NB4 (cell line): Measurements from ENCODE around the gene MB.
A peak's percentile ranks its signal among the peaks of the same experiment; 100 is the strongest.

Experiments
- DNase-seq: peaks from one replicate; pipeline ENCODE4 v3.0.0; 2010; ENCODE audit warnings: low read depth
- H3K4me3 ChIP-seq: one replicate; pipeline ENCODE4 v1.5.1; 2011; ENCODE audit warnings: mild to moderate bottlenecking, low read depth, low read length, moderate library complexity
- CTCF ChIP-seq: IDR thresholded peaks from one replicate; pipeline ENCODE4 v1.5.1; 2012; ENCODE audit warnings: low read depth, low read length
- MAX ChIP-seq: IDR thresholded peaks from 2 replicates; pipeline ENCODE4 v1.6.1; 2011; ENCODE audit warnings: low read depth, low read length
- MYC ChIP-seq: IDR thresholded peaks from 2 replicates; pipeline ENCODE4 v1.6.1; 2011; ENCODE audit warnings: low read depth, low read length
- POLR2A ChIP-seq: IDR thresholded peaks from 2 replicates; pipeline ENCODE4 v1.6.1; 2011; ENCODE audit warnings: mild to moderate bottlenecking; ENCODE audit not compliant: insufficient read length; ENCODE audit errors: extremely low read depth

Gene MB

GRCh38 chr22:35660291-35661127, 43.4 kb upstream of the MB start:
- no peak overlapping the region for H3K4me3 ChIP-seq
- DNase-seq: peak; percentile 60
- TF ChIP-seq POLR2A: no peak

DNA sequence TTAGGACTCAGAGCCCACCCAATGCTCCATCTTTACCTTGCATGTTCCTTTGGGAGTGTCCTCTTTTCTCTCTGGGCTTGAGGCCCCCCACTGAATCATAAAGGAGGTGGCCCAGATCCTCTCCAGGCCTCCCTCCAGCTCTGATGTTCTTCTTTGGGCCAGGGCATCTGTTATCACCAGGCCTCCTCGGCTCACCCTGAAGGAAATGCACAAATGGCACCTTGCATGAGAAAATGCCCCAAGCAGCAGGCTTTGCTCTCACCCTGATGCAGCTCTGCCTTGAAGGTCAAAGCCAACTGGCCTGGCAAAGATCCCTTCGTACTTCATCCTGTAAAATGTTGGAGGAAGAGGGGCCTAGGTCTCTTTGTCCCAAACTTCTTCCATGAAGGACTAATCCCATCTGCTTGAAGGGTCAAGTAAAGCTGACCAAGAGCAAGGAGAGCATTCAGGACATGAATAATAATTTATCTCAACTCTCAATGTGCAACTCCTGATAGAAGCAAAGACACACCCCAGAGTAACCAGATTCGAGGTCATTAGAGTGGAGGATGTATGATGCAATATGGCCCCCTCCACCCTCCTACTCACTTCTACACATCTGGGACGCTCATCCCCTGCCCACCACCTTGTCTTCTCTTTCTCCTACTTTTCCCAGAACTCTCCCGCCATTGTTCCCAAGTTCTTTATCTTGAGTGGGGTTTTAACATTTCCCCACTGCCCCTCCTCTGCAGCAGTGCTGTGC, 40.6 kb upstream of the MB start:
- DNase-seq: no peak
- no peak for TF ChIP-seq POLR2A
- no peak for TF ChIP-seq MYC
- TF ChIP-seq MAX: no peak
- no peak for TF ChIP-seq CTCF
- no peak overlapping the region for H3K4me3 ChIP-seq

DNA sequence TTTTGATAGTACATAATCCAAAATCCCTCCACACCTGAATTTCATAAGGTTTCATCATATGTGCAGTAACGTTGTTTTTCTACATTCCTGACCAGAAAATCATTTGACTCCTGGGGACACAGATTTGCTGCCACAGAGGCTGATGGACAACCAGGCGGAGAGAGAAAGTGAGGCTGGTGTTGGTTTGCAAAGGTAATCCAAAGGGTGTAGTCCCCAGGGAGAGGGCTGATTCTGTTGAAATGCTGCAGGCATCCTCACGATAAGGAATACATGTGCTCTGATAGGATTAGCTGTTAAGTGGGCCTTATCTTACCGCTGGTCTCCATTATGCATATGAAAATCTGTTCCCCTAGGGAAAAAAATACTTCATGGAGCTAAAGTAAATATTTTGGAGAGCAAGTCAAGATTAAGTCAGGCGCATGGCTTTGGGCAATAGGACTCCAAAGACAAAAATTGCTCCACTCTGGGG, 39.2 kb upstream of the MB start:
- DNase-seq: no peak
- no peak overlapping the region for H3K4me3 ChIP-seq
- TF ChIP-seq MAX: no peak
- TF ChIP-seq CTCF: no peak
- no peak for TF ChIP-seq MYC
- no peak for TF ChIP-seq POLR2A

DNA sequence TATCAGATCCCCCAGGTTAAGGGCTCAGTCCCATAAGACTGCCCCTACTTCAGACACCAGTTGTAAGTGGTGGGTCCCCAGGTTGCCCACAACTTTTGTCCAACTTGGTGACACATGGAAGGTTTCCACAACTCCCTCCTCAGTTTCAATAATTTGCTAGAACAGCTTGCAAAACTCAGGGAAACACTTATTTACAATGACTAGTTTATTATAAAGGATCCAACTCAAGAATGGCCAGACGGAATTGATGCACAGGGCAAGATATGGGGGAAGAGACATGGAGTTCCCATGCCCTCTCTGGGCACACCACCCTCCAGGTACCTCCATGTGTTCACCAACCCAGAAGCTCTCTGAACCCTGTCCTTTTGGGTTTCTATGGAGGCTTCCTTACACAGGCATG, 36.7 kb upstream of the MB start:
- H3K4me3 ChIP-seq: no peak overlapping the region
- no peak for TF ChIP-seq POLR2A
- no peak for TF ChIP-seq CTCF
- TF ChIP-seq MYC: no peak
- TF ChIP-seq MAX: no peak
- DNase-seq: no peak

DNA sequence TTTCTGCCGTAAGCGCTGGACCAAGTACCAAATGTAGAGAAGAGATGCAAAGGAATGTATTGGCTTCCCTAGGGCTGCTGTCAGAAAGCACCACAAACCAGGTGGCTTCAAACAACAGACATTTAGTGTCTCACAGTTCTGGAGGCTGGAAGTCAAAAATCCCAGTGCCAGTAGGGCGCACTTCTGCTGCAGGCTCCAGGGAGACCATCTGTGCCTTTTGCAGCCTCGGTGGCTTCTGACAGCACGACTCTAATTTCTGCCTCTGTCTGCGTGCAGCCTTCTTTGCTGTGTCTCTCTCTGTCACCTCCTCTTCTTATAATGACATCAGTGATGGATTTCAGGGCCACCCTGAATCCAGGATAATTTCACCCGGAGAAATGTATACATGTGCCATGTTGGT, 34.0 kb upstream of the MB start:
- H3K4me3 ChIP-seq: no peak overlapping the region
- no peak for DNase-seq
- TF ChIP-seq MAX: no peak
- TF ChIP-seq CTCF: no peak
- TF ChIP-seq MYC: no peak
- TF ChIP-seq POLR2A: no peak

- TF ChIP-seq POLR2A (no peak), CTCF (no peak), MAX (no peak), MYC (no peak)
- no peak overlapping the region for H3K4me3 ChIP-seq
- DNase-seq: no peak
Measured at GRCh38 chr22:35649636-35650250, 32.6 kb upstream of the MB start.
